HCT116 (cell line): ENCODE results near the gene KHDRBS1. TPM values are rescaled to one million over a fixed set of nuclear protein-coding genes. Genes with fewer than 3 reads are reported as not detected.

Experiments
- ATAC-seq: fragments of 200-7000 bp; cut with Tn5 transposase; 2 replicates; pipeline ENCODE4 v1.9.1; 2020; ENCODE audit warnings: mild to moderate bottlenecking, moderate library complexity
- BruUV-seq: library from RNA; stranded (reverse); fragments of 400-500 nt; replicated peaks from 2 replicates; lab custom pipeline; 2021; lab: Mats Ljungman, UMichigan
- CTCF ChIA-PET: fragments of 300-600 bp; sonication (Branson Sonifier 250); formaldehyde crosslinking; loops from one replicate; lab custom pipeline; 2021; ENCODE audit warnings: antibody characterized with exemption; lab: Charles Lee
- POLR2A ChIA-PET: fragments of 300-600, 350-600 bp; sonication (Branson Sonifier 250); formaldehyde crosslinking; loops from one replicate; lab custom pipeline; 2021; ENCODE audit warnings: antibody characterized with exemption; lab: Charles Lee
- RAD21 ChIA-PET, 2 experiments: fragments of 300-600 bp; sonication (Branson Sonifier 250); formaldehyde crosslinking; loops; one replicate each; lab custom pipeline; 2023; ENCODE audit warnings: low total read pairs in 2 of 2; ENCODE audit not compliant: uncharacterized antibody in 2 of 2, unreplicated experiment in 2 of 2, low non-redundant PET in 1 of 2; lab: Charles Lee
- DNase-seq: peaks from one replicate; pipeline ENCODE4 v3.0.0-alpha.2; 2010; ENCODE audit warnings: low read depth, low spot score
- H2AFZ ChIP-seq: fragments of 200-600 bp; shearing (Covaris generic), sonication (generic); 2 replicates; pipeline ENCODE4 v1.6.1; 2017; ENCODE audit warnings: low read depth, mixed run types, mixed read lengths, antibody characterized with exemption, low read length; ENCODE audit not compliant: poor library complexity, severe bottlenecking
- H3K27ac ChIP-seq: 2 replicates; pipeline ENCODE4 v1.5.1; 2012; ENCODE audit warnings: low read depth, low read length
- H3K27me3 ChIP-seq: fragments of 200-600 bp; sonication (generic); 2 replicates; pipeline ENCODE4 v1.6.1; 2016; ENCODE audit warnings: mixed run types, low read length, mixed read lengths; ENCODE audit not compliant: insufficient read depth
- H3K36me3 ChIP-seq, 2 experiments: fragments of 200-500 bp in 1 of 2; fragments of 200-600 bp in 1 of 2; sonication (Bioruptor generic) in 1 of 2; sonication (generic) in 1 of 2; 2 replicates each; pipeline versions ENCODE4 v1.5.1 to v1.6.1; 2014 to 2016; ENCODE audit warnings: low read length in 2 of 2, inconsistent platforms in 1 of 2, mixed read lengths in 1 of 2, mixed run types in 1 of 2; ENCODE audit not compliant: insufficient read depth in 2 of 2, control insufficient read depth in 1 of 2
- H3K4me1 ChIP-seq, 2 experiments: fragments of 200-600 bp in 1 of 2; sonication (generic) in 1 of 2; 2 replicates each; pipeline versions ENCODE4 v1.5.1 to v1.6.1; 2012 to 2017; ENCODE audit warnings: low read length in 2 of 2, inconsistent platforms in 1 of 2, mild to moderate bottlenecking in 1 of 2, mixed read lengths in 1 of 2, mixed run types in 1 of 2, moderate library complexity in 1 of 2; ENCODE audit not compliant: insufficient read depth in 2 of 2, control insufficient read depth in 1 of 2
- H3K4me2 ChIP-seq: fragments of 200-600 bp; sonication (generic); 2 replicates; pipeline ENCODE4 v1.6.1; 2017; ENCODE audit warnings: mixed run types, low read length, mixed read lengths
- H3K4me3 ChIP-seq, 2 experiments: fragments of 200-600 bp in 1 of 2; sonication (generic) in 1 of 2; replicated peaks in 1 of 2; 2 replicates each; pipeline ENCODE4 v1.5.1; 2011 to 2016; ENCODE audit warnings: low read length in 2 of 2, control low read depth in 1 of 2, low read depth in 1 of 2, mild to moderate bottlenecking in 1 of 2, mixed read lengths in 1 of 2, mixed run types in 1 of 2
- H3K79me2 ChIP-seq: fragments of 200-600 bp; sonication (generic); 2 replicates; pipeline ENCODE4 v1.6.1; 2017; ENCODE audit warnings: mild to moderate bottlenecking, mixed run types, low read length, moderate library complexity, mixed read lengths; ENCODE audit not compliant: insufficient read depth
- H3K9ac ChIP-seq: fragments of 200-600 bp; sonication (generic); 2 replicates; pipeline ENCODE4 v1.6.1; 2016; ENCODE audit warnings: low read length, mixed read lengths
- H3K9me2 ChIP-seq: fragments of 200-600 bp; sonication (generic), shearing (Covaris generic); 2 replicates; pipeline ENCODE4 v1.6.1; 2017; ENCODE audit warnings: mixed run types, mild to moderate bottlenecking, moderate library complexity; ENCODE audit not compliant: insufficient read depth
- H3K9me3 ChIP-seq, 2 experiments: fragments of 200-500 bp in 1 of 2; fragments of 200-600 bp in 1 of 2; sonication (Bioruptor generic) in 1 of 2; sonication (generic) in 1 of 2; 2 replicates each; pipeline ENCODE4 v1.6.1; 2014 to 2017; ENCODE audit warnings: low read length in 2 of 2, mixed read lengths in 2 of 2, inconsistent platforms in 1 of 2, low read depth in 1 of 2, mild to moderate bottlenecking in 1 of 2, mixed run types in 1 of 2, moderate library complexity in 1 of 2; ENCODE audit not compliant: control insufficient read depth in 1 of 2, insufficient read depth in 1 of 2
- H4K20me1 ChIP-seq: fragments of 200-600 bp; sonication (generic), shearing (Covaris generic); 2 replicates; pipeline ENCODE4 v1.6.1; 2017; ENCODE audit warnings: mixed run types, mild to moderate bottlenecking, moderate library complexity; ENCODE audit not compliant: insufficient read depth
- CBX3 ChIP-seq: IDR thresholded peaks from 2 replicates; pipeline ENCODE4 v1.6.1; 2012; ENCODE audit warnings: low read depth
- ELF1 ChIP-seq: IDR thresholded peaks from 2 replicates; pipeline ENCODE4 v1.6.1; 2012; ENCODE audit warnings: low read depth, borderline replicate concordance
- EZH2 ChIP-seq: fragments of 200-600 bp; sonication (generic); IDR thresholded peaks from 2 replicates; pipeline ENCODE4 v1.6.1; 2017; ENCODE audit warnings: antibody characterized with exemption, mixed run types
- EZH2phosphoT487 ChIP-seq: fragments of 200-600 bp; IDR thresholded peaks from 2 replicates; pipeline ENCODE4 v1.6.1; 2018; ENCODE audit warnings: antibody characterized with exemption, borderline replicate concordance
- MAX ChIP-seq: IDR thresholded peaks from 2 replicates; pipeline ENCODE4 v1.6.1; 2012
- POLR2AphosphoS5 ChIP-seq: IDR thresholded peaks from 2 replicates; pipeline ENCODE4 v1.6.1; 2011; ENCODE audit warnings: mild to moderate bottlenecking, low read depth, low read length, moderate library complexity
- REST ChIP-seq: IDR thresholded peaks from 2 replicates; pipeline ENCODE4 v1.6.1; 2012; ENCODE audit warnings: low read depth
- ZFX ChIP-seq: fragments of 450-650 bp; IDR thresholded peaks from 2 replicates; pipeline ENCODE4 v1.6.1; 2017
- intact Hi-C: fragments of 100-400 bp; cut with micrococcal nuclease; formaldehyde crosslinking; loops from 2 replicates; pipeline ENCODE4 v1.10.0; 2022
- total RNA-seq: library from RNA; stranded (reverse); gene quantifications from one replicate; pipeline ENCODE4 v1.2.1, GENCODE V29; 2021; ENCODE audit not compliant: unreplicated experiment

The KHDRBS1 gene
- total RNA-seq, 1 experiment from 2014 or later, result 215 TPM

- CTCF ChIA-PET, result no interaction called here
- Histone ChIP-seq H4K20me1 (peaks cover 16% of the 10 kb centered on the region), H2AFZ (no peak overlapping the region), H3K4me1 (no peaks in the 10 kb centered on the region), H3K27me3 (no peaks in the 10 kb centered on the region), H3K27ac (no peak overlapping the region), H3K36me3 (peaks cover 79 to 83% of the 10 kb centered on the region in 2 experiments), H3K4me3 (no peak overlapping the region), H3K9me3 (no peaks in the 10 kb centered on the region), H3K4me2 (no peak overlapping the region), H3K79me2 (peaks cover 99% of the 10 kb centered on the region), H3K9me2 (no peaks in the 10 kb centered on the region), H3K9ac (no peak overlapping the region)
- POLR2A ChIA-PET, result no interaction called here
- ATAC-seq (no peak), DNase-seq (no peak)
- TF ChIP-seq ZFX, result no peak
- TF ChIP-seq CBX3, result no peak
- TF ChIP-seq POLR2AphosphoS5, result no peak
- TF ChIP-seq EZH2phosphoT487, result no peak
- TF ChIP-seq ELF1, result no peak
- TF ChIP-seq MAX, result no peak
- RAD21 ChIA-PET, result no interaction called here
- BruUV-seq, result no TSS peak
- intact Hi-C loops, result no loop called here
Observed at GRCh38 chr1:32035119-32035518, 21.5 kb downstream of the KHDRBS1 start.

GRCh38 chr1:32040711-32041110 is 27.0 kb downstream of the KHDRBS1 start:
- no peak for DNase-seq
- Histone ChIP-seq H3K36me3 (peaks cover 71 to 81% of the 10 kb centered on the region in 2 experiments), H3K4me3 (no peak overlapping the region), H3K27ac (no peak overlapping the region), H3K4me2 (no peak overlapping the region), H2AFZ (no peak overlapping the region), H3K4me1 (no peaks in the 10 kb centered on the region), H3K9ac (no peak overlapping the region), H3K9me2 (no peaks in the 10 kb centered on the region), H3K9me3 (no peaks in the 10 kb centered on the region), H3K27me3 (no peaks in the 10 kb centered on the region), H4K20me1 (peaks cover 4% of the 10 kb centered on the region), H3K79me2 (peaks cover 66% of the 10 kb centered on the region)
- CTCF ChIA-PET, result no interaction called here
- no TSS peak for BruUV-seq
- ATAC-seq, result no peak; the same call in 1 of the 2 replicates
- POLR2A ChIA-PET, result no interaction called here
- RAD21 ChIA-PET, result no interaction called here
- intact Hi-C loops, result no loop called here
- TF ChIP-seq ZFX, result no peak
- no peak for TF ChIP-seq REST
- no peak for TF ChIP-seq EZH2phosphoT487
- no peak for TF ChIP-seq EZH2
